Measurements from ENCODE around the gene SFMBT2.

The SFMBT2 gene

DNA sequence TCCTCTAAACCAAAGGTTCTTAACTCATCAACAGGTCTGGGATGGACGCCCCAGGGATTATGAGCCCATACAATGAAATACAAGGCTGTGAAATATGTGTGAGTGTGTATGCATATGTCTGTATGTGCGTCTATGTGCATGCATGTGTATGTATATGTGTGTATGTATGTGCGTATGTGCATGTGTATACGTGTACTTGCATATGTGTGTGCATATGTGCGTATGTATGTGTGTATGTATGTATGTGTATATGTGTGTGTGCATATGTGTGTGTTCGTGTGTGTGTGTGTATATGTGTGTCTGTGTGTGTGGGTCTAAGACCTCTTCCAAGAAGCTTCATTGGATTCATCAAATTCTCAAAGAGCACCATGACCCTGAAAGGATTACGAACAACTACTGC, 112.3 kb downstream of the SFMBT2 start:
- no peak for DNase-seq (ENCODE audit: low read depth)

DNA sequence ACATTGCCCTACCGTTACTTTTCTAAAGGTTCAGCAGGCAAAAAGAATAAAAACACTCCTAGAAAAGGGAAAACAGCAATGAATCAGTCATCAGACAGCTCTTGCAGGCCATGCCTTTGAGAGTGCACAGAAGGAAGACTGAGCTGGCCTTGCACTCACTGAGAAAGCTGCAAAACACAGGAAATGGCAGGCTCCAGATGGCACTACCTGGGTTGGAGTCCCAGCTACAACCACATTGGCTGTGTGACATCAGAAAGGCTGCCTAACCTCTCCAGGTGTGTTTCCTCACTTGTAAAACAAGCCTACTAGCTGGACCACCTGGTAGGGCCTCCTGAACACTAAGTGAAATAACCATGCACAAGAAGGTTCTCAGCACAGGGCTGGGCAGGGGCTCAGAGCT, 113.7 kb downstream of the SFMBT2 start:
- DNase-seq (ENCODE audit: low read depth): no peak

DNA sequence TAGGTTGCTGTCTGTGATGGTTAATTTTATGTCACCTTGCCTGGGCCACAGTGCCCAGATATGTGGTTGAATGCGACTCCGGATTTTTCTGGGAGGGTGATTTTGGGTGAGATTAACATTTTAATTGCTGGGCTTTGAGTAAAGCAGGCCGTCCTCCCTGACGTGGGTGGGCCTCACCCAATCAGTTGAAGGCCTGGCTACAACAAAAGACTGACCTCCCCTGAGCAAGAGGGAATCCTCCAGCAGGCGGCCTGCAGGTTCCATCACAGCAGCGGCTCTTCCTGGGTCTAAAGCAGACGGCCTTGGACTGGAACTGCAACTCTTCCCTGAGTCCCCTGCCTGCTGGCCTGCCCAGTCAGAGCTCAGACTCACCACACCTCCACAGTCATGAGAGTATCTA, 114.2 kb downstream of the SFMBT2 start:
- DNase-seq (ENCODE audit: low read depth): no peak

DNA sequence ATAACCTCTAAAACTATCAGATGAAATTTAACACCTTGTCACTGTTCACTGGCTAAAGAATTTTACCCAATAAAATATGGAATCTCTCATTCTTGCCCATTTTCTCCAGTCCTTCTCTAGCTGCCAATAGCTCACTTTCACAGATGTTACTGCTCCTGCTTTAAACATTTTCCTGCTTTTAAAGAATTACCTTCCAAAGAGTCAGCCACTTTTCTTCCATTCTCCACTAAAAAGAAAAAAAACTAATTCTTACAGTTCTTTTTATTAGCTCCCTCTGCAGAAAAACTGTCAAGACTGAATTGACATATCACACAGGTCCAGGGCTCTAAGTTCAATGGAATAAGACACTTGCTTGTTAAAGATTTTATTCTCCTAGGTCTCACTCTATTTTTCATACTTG, 114.8 kb downstream of the SFMBT2 start:
- DNase-seq (ENCODE audit: low read depth): no peak

DNA sequence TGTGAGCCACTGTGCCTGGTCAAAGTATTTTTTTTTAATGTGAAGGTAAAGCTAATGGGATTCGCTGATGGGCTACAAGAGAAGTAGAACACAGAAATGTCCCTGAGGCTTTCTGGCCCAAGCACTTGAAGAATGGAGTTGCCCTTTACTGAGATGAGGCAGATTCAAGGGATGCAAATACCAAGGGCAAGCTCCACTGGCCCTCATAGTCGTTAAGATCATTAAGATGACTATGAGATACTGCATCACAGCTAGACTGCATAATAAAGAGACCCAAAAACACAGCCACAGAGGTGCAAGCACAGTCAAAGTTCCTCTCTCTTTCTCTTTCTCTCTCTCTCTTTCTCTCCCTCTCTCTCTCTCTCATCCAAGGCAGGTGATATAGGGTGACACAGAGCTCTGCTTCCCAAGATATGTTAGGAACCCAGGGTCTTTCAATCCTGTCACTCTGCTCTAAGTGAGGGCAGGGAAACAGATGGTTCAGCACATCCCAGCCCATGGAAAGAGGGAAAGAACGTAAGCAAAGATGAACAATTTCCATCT, 117.4 kb downstream of the SFMBT2 start:
- DNase-seq (ENCODE audit: low read depth): no peak

DNA sequence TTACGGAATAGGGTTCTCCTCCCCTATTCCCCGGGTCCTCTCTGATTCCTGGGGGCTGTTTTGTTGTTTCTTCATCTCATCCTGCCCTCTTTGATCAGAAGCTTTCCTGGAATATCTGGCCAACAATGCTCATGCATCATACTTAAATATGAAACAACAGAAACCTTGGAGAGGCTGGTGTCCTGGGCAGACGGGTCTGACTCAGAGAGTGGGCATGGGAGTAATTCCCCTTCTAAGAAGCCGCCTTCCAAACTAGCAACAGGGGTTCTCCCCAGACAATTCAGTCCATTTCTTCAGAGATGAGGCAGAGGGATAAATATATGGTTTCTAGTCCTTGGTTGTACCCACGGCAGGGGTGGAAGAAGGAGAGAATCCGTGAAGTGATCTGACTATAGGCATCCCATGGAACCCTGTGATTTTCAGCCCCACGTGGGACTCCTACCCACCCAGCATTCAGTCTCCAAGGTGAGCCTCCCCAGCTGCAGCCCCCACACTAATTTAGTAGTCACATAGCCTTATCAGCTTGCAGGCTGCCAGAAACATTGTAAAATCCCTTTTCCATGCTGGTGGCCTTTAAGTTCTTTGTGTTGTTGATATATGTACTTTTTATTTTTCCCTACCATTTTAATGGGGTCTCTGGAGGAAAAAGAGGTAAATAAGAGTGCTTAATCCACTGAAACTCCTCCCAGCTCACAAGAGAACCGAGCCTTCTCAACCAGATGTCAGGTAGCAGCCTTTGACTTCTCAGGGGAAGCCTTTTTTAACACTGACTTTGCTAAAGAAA, 119.2 kb downstream of the SFMBT2 start:
- no peak for DNase-seq (ENCODE audit: low read depth)

DNA sequence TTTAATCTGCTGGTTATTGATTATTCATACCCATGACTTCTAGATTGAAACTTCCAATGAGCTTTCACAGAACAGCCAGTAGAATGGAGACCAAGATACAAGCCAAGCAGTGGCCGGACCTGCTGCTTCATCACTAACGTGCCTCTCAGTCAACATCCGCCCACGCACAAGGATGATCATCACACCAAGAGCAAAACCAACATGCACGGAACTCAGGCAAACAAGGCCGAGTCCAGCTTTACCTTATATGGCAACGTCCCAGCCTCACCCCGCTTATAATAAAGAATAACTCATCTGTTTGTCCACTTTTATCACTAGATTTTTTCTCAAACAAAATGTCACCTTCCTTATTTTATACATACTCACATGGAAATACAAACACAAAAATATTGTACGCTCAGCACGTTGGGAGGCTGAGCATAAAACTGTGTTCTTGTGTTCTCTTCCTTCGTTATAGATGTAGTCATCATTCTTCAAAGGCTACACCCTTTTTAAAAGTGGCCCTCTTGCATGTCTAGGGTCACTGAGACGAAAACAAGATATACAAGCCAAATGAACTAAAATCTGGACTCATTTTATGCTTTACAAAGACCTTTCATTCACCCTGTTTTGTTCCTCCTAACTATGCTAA, 122.7 kb downstream of the SFMBT2 start:
- DNase-seq (ENCODE audit: low read depth): no peak

DNA sequence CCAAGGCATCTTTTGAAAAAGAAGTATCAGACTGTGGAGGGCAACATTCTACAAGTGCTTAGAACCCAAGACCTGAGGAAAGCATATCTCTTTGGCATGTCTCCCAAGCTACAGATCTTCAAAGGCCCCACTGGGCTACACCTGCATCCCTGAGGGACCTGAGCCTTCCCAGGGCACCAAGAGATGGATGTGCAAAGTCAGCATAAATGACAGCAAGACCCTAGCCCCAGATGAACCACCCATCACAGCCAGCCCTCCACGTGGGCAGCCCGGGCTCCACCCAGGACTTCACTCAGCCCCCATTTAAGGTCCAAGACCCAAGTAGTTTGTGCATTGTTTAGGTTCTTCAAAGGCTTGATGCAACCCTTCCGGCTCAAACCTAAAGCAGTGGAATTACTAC, 123.5 kb downstream of the SFMBT2 start:
- no peak for DNase-seq (ENCODE audit: low read depth)

DNA sequence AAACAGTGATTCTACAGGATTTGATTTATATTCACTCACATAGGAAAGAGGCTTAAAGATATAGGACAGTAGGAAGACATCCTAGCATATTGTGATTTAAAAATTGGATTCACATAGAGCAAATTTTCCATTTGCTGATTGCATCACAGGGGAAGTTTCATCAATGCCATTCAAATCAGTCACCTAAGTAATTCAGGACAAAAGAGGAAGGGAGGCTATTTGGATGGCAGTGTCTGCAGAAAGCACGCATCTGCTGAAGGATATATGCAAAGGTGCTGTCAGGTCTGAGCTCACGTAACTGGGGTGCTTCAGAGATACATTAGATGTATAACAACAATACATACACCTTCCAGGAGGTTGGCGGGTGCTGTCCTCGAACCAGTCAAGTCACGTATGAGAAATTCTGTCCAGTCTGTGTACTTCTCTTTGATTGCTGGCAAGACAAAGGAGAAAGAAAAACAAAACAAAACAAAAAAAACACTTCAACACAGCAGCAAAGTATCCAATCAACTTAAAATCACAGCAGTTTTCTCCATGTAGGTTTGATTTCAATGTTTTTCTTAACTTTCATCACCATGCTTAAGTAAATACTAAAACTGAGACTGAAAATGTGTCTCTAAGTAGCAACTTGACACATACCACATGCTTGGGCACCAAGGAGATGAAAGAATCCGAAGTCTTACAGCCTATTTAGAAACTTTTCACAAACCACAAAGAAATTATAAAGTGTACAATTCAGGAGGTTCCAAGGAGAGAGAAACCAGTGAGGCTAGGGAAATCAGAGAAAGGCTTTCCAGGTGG, 125.1 kb downstream of the SFMBT2 start:
- DNase-seq (ENCODE audit: low read depth): no peak

DNA sequence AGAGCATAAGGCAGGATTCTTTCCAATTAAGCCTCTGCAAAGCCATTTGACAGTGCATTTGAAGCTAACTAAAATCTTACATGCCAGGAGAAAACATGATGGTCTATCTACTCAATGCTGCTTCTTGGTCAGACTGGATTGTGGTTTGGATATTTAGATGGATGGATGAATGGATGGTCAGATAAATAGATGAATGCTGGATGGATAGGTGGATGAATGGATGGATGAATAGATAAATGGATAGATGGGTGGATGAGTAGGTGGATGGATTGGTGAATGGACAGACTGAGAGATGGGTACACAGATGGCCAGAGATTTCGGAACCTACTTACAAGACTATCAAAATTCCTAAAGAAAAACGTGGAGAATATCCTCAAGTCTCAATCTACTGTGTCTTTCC, 127.6 kb downstream of the SFMBT2 start:
- DNase-seq (ENCODE audit: low read depth): no peak

DNA sequence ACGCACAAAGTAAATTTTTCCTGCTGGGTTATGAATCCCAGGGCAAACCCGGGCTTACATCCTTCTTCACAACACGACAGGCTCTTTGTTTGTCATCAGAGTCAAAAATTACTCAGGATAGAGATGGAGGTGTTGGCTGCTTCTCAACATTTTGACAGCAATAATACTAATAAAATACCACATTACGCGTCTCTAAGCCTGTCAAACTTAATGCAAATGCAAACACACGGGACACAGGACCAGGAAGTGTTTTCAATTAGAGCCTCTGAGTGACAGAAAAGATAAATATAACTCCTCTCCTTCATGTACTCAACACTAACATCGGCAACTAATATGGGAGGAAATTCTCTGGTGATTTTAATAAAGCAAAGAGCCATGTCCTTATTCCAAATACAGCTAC, 128.4 kb downstream of the SFMBT2 start:
- DNase-seq (ENCODE audit: low read depth): no peak

DNA sequence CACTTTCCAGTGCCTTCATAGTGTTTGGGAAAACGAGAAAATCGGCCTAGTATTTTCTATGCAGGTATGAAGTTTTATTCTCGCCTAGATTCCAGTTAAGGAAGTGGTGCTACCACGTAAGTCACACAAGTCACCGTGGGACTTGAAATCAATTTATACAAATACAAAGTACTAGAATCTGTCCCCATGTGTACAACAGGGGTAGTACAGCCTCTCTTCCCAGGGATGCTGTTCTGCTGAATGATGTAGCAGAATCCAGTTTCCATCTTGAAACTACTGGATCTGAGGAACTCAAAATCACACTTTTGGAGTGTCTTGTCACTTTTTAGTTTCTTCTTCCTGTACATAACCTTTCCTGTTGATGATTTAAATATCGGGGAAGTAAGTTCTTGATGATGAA, 129.4 kb downstream of the SFMBT2 start:
- DNase-seq (ENCODE audit: low read depth): no peak

DNA sequence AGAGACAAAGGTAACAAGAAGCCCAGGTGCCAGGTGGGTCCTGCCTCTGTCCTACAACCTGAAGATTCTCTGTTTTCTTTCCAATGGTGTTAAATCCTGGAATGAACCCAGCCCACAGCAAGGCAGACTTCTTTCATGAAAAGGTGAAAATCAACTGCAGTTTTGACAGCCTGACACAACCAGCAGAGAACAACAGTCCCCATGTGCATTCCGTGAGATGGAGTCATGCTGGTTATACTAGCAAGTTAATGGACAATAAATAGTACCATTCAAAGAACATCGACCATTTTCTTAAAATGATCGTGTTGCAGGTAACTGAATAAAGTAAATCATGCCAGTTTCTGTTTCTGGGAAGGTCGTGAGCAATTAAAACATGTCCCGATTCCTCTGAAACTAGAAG, 131.5 kb downstream of the SFMBT2 start:
- DNase-seq (ENCODE audit: low read depth): no peak

DNA sequence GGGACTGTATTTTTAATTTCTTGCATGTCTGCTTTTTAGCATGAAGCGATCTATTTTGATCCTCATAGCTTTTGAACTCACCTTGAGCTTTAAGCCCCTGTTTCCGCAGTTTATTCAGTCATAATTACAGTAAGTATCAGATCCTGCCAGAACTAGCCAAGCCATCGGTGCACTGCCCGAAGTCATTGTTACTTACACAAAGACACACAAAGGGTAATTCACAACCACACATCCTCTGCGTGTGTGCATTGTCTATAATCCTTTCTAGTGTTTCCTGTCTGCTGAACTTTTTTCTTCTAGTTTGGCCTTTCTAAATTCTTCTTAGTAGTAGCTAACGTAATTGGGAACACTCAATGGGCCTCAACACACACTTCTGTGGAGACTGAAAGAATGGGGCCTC, 133.0 kb downstream of the SFMBT2 start:
- DNase-seq (ENCODE audit: low read depth): no peak

DNA sequence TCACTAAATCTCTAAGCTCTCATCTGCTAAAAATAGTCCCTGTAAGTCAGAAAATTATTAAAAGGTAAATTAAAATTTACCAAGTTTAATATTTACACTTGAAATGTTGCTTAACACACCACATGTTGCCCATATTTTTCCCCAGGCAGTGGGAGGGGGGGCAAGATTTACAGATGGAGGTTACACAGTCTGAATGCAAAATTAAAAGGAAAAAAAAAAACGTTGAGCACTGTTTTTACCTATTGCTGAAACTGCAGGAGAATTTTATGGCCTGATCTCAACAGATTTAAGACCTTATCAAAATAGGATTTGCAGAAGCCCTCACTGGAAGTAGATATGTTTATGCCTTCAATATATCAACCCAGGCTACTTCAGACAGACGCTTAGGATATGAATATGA, 133.4 kb downstream of the SFMBT2 start:
- no peak for DNase-seq (ENCODE audit: low read depth)

DNA sequence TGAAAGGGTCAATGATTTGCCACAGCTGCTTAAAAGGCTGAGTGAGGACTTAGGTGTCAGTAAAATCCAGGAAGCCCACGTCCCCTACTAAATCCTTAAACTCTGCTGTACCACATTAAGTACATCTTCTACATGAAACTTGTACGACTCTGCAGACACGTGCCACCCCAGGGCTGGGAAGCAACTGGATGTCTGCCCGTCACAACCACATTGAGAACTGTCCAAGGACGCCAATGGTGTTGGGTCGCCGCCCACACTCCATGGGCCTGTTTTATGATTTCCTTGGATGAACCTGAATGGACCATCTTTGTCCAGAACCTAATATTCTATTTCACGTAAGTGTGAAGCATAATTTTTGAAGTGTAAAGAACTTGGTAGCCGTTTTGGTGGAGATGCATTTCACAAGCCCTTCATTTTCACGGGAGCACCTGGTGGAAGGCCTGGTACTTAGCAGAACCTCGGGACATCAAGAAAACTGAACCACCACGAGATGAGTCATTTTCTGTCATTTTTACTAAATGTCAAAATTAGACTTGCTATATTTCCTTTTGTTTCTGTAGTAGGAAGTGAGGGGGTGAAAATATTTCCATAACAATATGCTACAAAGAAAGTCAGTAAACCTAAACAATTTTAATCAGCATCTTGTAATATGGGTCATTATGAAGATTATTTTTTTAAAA, 134.9 kb downstream of the SFMBT2 start:
- no peak for DNase-seq (ENCODE audit: low read depth)

DNA sequence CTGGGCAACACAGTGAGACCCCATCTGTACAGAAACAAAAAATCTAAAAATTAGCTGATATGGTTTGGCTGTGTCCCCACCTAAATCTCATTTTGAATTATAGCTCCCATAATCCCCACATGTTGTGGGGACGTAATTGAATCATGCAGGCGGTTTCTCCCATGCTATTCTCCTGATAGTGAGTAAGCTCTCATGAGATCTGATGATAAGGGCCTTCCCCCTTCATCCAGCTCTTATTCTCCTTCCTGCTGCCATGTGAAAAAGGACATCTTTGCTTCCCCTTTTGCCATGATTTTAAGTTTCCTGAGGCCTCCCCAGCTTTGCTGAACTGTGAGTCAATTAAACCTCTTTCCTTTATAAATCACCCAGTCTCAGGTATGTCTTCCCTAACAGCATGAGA, 136.5 kb downstream of the SFMBT2 start:
- no peak for DNase-seq (ENCODE audit: low read depth)

DNA sequence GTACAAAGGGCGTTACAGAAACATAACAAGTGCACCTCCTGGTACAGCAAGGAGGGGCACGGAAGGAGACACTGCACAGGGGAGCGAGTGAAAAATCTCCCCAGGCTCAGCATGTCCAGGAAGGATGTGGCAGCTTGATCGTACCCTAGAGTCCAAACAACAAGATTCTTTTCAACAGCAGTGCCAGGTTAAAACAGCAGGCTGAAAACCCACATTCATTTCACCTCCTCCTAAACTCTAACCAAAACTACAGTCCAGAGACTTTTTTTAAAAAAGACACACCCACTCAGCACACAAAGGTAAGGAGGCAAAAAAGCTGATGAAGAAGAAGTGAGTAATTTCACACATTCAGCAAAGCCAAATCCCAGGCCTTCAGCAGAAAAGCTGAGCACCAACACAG, 138.8 kb downstream of the SFMBT2 start:
- no peak for DNase-seq (ENCODE audit: low read depth)

DNA sequence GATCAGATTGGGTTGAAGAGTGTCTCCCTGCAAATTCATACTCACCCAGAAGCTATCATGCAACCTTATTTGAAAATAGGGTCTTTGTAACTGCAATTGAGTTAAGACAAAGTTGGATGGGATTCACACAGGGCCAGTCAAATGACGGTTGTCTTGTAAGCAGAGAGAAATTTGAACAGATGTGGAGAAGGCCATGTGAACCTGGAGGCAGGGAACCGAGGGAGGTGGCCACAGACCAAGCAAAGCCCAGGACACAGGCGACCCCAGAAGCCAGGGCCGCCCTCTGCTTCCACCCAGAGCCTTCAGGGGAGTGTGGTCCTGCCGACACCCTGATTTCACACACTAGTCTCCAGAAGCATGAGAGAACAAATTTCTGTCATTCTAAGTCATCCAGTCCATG, 140.8 kb downstream of the SFMBT2 start:
- DNase-seq (ENCODE audit: low read depth): no peak

DNA sequence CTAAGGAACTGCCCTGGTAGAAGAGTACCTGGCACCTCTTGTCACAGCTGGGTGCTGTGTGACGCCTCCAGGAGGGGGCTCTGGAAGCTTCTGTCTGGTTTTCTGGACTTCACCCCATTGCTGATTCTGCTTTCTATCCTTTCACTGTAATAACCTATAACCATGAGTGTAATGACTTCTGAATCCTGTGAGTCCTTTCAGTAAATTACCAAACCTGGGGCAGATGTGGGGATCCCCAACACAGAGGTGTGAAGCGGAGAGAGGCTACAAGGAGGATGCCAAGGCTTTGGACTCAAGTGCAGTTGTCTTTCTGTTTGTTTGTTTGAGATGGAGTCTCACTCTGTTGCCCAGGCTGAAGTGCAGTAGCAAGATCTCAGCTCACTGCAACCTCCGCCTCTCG, 143.7 kb downstream of the SFMBT2 start:
- no peak for DNase-seq (ENCODE audit: low read depth)

DNA sequence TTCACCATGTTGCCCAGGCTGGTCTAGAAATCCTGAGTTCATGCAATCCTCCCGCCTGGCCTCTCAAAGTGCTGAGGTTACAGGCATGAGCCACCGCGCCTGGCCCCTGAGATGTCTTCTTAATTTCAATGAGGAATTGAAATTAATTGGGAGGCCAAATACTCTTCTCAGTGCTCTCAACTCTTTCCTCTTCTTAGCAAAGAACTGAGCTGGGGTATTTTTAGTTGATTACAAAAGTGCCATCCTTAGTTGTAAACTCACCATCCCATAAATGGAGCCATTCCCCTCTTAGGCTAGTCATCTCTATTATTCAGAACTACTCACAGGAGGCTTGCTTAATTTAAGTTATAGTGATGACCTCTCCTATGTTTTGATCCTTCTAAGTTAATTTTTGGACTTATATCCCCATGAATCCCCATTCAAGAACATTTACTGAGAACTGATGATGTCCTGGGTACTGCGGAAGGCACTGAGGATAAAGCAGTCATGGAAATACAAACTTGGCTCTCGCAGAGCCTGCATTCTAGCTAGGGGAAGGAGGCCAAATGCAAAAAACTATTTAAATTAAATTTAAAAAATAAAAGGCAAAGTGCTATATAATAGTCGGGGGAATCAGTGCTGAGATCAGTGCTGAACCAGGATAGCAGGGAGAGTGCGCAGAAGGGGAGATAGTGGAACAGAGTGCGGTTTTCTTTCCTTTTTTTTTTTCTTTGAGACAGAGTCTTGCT, 145.3 kb downstream of the SFMBT2 start:
- DNase-seq (ENCODE audit: low read depth): no peak

DNA sequence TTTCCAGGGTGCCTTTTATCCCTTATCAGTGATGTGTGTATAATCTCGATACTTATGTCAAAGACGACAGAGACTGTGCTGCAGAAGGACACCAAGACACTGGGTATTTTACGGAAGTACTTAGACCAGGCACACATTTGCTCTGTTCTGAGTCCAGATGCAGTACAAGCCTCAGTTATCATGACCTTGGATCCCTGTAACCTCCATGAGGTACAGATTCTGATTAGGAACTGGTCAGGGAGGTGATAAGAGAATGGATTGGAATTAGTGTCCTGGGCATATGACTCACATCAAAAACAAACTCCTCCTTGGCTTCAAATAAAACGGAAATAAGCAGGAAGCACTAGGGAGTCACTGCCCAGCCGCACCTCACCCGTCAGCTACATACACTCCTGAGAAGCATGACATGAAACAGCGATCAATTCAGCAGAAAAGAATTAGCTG, 146.5 kb downstream of the SFMBT2 start:
- no peak for DNase-seq (ENCODE audit: low read depth)

Data from CMK (cell line).